Right forelimb (tissue), 1 donor: ENCODE measurements around the gene EGFL7.

Source experiments
- DNase-seq: peaks from one replicate; pipeline ENCODE4 v3.0.0-alpha.2; 2018

Gene EGFL7

DNA sequence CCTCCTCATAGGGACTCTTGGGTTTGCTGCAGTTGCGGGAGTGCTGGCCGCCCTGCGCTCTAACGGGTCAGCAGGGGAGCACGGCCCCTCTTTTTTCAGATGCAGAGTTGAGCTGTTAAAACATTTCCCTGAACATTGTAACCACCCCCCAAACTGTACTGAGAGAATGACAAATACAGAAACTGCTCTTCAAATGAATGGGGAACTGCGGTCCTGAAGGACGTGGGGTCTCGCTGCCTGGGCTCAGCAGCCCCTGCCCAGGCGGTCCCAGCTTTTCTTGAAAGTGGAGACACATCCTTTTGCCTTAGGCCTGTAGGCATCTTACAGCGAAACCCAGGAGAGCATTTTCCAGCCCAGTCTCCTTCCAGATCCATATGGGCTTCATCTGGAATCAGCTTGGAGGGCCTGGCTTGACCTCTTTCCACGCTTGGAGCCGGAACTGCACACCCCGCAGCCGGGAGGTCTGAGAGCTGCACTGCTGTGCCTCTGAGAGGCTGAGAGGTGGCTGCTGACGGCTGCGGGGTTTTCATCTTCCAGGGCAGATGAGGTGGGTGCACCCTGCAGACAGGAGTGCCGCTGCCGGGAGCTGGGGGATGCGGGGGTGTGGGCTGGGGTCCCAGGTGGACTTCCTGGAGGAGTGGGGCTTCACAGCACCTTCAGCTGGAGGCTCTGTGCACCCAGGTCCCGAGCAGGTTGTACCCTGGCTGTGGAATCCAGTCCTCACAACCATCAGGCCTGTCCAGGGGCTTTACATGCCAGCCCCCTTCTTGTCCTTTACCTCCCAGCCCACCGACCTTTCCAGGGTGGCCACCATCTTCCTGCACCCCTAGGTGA lies 25.8 kb downstream of the EGFL7 start:
- DNase-seq, result no peak

DNA sequence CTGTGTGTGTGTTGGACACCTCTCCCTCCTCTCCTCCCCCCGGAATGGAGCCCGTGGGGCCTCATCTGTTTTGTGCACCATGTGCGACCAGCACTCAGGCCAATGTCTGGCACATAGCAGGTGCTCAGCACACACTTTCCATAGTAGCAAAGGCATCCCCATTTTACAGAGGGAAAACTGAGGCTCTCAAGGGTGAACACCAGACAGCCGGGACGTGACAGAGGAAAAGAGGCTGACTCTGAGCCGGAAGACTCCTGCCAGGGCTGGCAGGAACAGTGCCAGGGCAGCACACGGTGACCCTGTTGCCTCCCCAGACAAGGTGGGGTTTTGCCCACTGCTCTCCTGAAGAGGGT lies 26.4 kb downstream of the EGFL7 start:
- no peak for DNase-seq

DNA sequence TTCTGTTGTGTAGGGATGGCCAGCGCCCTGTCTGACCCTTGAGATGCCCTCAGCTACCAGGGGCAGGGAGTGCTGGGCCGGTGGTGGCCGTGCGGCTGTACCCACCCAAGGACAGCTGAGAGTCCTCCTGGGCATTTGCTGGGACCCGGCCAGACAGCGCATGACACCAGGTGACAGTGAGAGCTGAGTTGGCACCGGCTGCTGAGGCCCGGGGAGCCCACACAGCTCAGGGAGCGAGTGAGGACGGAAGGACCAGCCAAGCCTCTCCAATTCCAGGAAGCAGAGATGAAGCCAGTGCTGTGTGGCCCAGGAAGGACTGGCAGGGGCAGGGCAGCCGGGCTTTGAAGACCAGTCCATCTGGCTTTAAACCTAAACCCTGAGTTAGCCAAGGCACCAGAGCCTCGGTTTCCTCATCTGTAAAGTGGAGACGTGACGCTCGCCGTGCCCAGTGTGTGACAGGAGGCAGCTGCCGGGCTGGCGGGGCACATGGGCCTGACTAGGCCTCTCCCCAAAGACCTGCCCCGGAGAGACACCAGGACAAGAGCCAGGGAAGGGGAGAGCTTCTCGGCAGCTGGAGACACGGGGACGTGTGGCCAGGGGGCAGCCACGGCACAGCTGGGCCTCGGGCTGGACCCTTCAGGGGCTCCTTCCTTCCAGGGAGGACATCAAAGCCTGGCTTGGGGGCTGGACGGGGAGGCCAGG lies 27.5 kb downstream of the EGFL7 start:
- no peak for DNase-seq

GRCh38 chr9:136690806-136691261 lies 28.1 kb downstream of the EGFL7 start:
- DNase-seq, result no peak

DNA sequence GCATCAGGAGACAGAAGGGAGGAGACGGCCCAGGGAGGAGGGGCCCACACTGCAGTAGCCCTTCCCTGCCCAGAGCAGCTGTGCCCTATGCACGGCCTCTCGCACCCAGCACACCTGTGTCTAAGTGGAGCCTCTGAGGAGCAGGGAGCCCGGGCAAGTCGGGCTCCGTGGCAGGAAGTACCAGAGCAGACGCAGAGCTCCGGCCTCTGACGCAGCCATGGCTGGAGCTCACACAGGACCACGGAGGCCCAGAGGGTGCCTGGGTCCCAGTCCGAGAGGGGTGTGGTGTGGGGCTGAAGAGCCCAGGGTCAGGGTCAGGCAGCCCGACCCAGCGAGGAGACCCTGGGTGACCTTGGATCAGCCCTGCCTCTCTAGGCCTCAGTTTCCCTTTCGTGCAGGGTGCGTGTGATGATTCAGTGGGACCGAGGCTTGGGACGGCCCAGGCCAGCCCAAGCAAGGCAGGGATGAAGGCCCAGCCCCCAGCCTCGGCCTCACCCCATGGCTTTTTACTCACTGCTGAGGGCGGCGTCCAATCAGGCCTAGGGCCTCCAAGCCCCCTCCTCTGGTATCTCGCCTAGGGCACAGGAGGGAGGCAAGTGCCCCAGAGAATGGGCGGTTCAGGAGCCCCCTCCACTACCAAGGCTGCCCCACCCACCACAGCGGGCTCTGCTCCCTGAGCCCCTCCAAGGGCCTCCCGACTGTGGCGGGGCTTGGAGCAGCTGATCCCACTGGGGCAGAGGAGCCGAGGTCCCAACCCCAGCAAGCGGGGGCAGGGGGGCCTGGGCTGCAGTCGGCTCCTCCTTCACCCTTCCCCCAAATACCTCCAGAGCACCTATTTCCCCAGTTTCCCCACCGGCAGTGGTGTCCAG lies 28.8 kb downstream of the EGFL7 start:
- DNase-seq, result no peak

DNA sequence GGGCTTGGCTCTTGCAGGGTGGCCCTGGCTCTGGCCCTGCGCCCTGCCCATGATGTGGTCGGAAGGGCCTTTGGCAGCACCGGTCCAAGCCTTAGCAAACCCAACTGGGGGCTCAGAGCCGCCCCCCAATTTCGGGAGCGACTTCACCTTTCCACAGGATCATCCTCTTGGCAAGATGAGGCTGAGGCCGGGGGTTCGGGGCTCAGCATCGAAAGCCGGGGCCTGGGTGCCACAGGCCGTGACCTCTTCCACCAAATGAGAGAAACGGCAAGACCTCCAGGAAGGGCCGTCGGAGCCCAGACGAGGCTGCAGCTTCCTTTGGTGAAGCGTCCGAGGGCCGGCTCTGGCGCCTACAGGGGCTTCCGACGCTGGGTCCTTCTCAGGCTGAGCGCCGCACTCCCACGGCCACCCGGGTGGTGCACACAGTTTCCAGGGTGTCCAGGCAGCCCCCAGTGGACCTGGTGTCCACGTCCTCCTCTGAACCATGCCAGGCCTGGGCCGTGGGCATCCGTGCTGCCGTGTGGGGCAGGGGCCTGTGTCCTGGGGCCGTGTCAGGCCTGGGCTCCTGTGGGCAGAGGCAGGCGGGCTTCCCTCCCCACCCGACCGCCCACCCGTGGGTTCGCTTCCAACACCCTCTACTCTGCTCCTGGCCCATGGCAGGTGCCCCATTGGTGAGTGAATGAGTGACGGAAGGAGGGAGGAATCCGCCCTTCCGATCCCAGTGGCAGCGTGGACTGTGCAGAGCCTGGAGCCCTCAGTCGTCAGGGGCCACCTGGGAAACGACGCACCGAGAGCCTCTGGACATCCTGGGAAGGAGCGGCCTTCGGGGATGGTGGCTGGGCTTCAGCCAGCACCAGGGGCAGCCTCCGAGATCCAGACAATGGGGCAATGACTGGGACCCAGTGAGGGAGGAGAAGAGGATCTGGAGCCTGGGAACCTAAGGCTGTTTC lies 29.7 kb downstream of the EGFL7 start:
- no peak for DNase-seq

DNA sequence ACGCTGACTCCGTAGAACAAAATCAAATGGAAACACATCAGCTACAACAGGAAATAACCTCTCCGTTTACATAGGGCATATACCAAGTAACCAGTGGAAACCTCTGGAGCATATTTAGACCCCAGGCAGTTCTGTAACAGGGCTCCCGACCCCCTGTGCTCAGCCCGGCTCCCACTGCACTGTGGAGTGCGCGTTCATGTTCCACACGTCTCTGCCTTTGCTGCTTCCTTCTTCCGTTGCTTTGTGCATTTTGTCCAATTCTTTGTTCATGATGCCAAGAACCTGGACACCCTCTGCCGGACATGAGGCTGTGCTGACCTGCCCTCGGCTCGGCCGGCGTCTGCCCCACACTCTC lies 30.4 kb downstream of the EGFL7 start:
- DNase-seq, result no peak

DNA sequence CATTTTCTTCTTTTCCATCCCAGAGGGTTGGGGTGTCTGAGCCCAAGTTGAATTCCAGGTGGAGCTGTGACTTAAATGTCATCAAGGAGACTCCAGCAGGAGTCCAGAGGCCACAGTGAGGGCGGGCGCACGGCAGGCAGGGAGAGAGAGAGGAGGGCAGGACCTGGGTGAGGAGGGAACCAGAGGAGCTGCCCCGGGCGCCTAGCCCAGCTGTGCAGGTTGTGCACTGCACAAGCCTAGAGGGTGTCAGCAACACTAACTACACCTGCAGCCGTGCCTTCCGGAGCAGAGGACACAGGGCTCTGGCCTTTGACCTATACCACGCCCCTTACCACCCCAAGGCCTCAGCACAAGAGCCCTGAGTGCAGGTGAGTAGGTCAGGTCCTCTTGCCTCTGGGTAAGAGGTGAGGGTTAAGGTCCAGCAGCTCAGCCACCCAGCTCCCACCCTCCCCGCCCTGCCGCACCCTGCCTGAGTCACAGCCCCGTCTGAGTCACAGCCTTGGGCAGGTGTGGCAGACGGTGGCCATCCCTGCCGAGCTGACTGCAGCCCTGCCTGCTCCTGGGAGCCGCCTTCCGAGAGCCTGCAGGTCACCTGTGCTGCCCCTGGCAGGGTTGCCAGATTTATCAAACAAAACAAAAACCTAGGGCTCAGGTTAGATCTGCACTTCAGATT lies 30.9 kb downstream of the EGFL7 start:
- no peak for DNase-seq

DNA sequence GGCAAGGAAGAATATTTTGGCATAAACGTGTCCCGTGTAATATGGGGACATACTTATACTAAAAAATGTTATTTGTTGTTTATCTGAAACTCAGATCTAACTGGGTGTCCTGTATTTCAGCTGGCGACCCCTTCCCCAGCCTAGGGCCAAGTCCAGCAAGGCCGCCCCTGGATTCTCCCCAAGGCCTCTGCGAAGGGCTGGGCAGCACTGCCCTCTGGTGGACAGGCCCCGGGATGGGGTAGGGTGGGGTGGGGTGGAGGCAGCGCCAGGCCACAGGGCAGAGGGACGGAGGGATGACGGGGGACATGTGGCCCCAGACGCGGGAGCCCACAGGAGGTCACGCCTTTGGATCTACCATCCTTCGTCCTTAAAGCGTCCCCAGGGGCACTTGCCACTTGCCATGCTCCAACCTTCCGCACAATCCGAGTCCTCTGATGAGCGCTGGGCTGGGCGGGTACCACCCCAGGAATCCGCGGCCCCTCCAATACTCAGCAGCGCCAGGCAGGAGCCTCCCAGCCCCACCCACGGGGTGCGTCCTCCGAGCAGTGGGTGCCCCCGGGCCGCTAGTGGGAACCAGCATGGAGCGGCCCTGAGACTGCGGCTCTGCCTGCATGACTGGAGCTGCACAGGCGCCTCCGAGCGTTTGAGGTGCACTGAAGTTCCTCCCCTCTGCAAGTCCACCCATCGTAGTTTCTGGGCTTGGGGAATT lies 31.6 kb downstream of the EGFL7 start:
- no peak for DNase-seq

DNA sequence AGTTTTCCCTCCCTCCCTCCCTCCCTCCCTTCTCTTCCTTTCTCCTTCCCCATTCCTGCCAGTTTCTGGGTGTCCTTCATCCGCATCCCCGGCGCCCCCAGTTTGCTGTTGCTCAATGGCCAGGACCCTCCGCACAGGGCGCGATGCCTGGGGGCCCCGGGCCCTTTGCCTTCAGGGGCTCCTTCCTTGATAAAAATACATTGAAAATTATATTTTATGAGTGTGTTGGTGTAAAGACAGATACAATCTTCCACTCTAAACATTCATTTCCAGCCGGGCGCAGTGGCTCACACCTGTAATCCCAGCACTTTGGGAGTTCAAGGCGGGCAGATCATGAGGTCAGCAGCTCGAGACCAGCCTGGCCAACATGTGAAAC lies 32.1 kb downstream of the EGFL7 start:
- no peak for DNase-seq

GRCh38 chr9:136695435-136695895 lies 32.7 kb downstream of the EGFL7 start:
- no peak for DNase-seq

DNA sequence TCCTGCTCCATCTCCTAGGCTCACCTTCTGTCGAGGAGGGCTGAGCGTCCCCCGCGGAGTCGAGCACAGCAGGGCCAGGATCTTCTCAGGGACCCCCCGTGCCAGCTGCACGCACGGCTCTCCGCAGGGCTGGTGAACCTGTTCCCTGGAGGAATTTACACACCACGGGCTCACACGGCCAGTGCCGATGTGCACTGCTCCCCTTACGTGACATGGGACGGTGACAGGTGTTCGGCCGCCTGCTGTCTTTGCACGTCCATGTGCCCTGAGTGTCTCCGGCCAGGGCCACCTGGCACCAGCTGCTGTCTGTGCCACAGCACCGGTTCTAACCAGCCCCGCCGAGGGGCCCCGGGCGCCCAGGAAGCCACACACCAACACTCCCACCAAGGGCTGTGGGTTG lies 33.2 kb downstream of the EGFL7 start:
- DNase-seq, result no peak

GRCh38 chr9:136696502-136696901 lies 33.8 kb downstream of the EGFL7 start:
- no peak for DNase-seq

- DNase-seq, result no peak
Measured at GRCh38 chr9:136697146-136697820, 34.6 kb downstream of the EGFL7 start.

DNA sequence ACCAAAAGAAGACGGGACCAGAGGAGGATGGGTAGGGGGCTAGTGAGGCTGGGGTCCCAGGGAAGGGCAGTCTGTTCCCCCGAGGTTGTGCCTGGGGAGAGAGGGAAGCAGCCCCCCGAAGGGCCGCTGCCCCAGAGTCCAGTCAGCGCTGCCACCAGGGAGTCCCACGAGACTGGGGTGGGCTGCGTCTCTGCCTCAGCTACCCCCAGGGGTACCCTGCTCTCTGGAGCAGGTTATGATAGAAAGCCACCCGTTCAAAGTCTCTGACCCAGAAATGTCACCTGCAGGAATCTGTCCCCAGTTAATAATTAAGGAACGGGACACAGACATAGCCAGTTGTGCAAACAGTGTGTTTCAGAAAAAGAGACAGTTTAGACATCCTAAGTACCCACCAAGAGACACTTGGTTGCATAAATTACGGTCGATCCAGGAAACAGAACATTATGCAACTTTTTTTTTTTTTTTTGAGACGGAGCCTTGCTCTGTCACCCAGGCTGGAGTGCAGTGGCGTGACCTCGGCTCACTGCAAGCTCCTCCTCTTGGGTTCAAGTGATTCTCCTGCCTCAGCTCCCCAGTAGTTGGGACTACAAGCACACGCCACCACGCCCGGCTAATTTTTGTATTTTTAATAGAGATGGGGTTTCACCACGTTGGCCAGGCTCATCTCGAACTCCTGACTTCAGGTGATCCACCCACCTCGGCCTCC lies 35.3 kb downstream of the EGFL7 start:
- no peak for DNase-seq

GRCh38 chr9:136698635-136699246 lies 36.0 kb downstream of the EGFL7 start:
- DNase-seq, result no peak

DNA sequence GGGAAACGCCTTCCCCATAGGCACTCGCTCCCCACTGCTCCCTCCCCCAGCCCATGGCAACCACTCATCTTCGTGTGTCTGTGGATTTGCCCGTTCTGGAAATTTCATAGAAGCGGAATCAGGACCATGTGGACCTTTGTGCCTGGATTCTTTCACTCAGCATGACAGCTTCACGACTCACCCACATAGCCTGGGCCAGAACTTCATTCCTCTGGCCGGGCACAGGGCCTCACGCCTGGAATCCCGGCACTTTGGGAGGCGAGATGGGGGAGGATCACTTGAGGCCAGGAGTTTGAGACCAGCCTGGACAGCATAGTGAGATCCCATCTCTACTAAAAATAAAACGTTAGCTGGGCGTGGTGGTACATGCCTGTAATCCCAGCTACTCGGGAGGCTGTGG lies 37.6 kb downstream of the EGFL7 start:
- DNase-seq, result no peak

- DNase-seq, result no peak
Measured at GRCh38 chr9:136700959-136701667, 38.4 kb downstream of the EGFL7 start.

- no peak for DNase-seq
Measured at GRCh38 chr9:136701668-136702053, 38.9 kb downstream of the EGFL7 start.
